ENCODE data around the gene TMBIM4.

GRCh38 chr12:66132408-66132807 lies 37.4 kb downstream of the TMBIM4 start:
- TF ChIP-seq, protein P1, sequence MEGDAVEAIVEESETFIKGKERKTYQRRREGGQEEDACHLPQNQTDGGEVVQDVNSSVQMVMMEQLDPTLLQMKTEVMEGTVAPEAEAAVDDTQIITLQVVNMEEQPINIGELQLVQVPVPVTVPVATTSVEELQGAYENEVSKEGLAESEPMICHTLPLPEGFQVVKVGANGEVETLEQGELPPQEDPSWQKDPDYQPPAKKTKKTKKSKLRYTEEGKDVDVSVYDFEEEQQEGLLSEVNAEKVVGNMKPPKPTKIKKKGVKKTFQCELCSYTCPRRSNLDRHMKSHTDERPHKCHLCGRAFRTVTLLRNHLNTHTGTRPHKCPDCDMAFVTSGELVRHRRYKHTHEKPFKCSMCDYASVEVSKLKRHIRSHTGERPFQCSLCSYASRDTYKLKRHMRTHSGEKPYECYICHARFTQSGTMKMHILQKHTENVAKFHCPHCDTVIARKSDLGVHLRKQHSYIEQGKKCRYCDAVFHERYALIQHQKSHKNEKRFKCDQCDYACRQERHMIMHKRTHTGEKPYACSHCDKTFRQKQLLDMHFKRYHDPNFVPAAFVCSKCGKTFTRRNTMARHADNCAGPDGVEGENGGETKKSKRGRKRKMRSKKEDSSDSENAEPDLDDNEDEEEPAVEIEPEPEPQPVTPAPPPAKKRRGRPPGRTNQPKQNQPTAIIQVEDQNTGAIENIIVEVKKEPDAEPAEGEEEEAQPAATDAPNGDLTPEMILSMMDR (IDR thresholded peaks at IDR 0.05) = no peak
- TF ChIP-seq POLR2AphosphoS5 (IDR thresholded peaks at IDR 0.05) (no peak), POLR2A (IDR thresholded peaks at IDR 0.05) (no peak)

Data from prostate gland (tissue), 2 donors.